HepG2 (cell line): ENCODE measurements around the gene MTF1. TPM values are rescaled to one million over a fixed set of nuclear protein-coding genes. Genes with fewer than 3 reads are reported as not detected.

Experiments
- ATF3 ChIP-seq: sonication (generic); formaldehyde crosslinking; IDR thresholded peaks from 2 replicates; pipeline ENCODE4 v1.4.0; 2020; ENCODE audit warnings: missing genetic modification reagents
- ATF7 ChIP-seq, 2 experiments: fragments of 450-650 bp in 1 of 2; sonication (generic) in 1 of 2; formaldehyde crosslinking in 1 of 2; IDR thresholded peaks; 2 replicates each; pipeline versions ENCODE4 v1.4.0 to v1.6.1; 2016 to 2020; ENCODE audit warnings: antibody characterized with exemption in 1 of 2, mild to moderate bottlenecking in 1 of 2, missing genetic modification reagents in 1 of 2
- CCDC6 ChIP-seq: sonication (generic); formaldehyde crosslinking; IDR thresholded peaks from 2 replicates; pipeline ENCODE4 v1.8.1; 2022; ENCODE audit warnings: mild to moderate bottlenecking, missing genetic modification reagents, moderate library complexity
- ELF3 ChIP-seq: IDR thresholded peaks from 2 replicates; pipeline ENCODE4 v1.6.1; 2016; ENCODE audit warnings: missing genetic modification reagents, missing compliant biosample characterization
- EP300 ChIP-seq, 3 experiments: sonication (generic) in 1 of 3; formaldehyde crosslinking in 1 of 3; IDR thresholded peaks; 2 replicates each; pipeline versions ENCODE4 v1.5.1 to v1.6.1; 2011 to 2020; ENCODE audit warnings: low read depth in 2 of 3, low read length in 2 of 3, borderline replicate concordance in 1 of 3, improper control_type of control experiment in 1 of 3, mild to moderate bottlenecking in 1 of 3, missing genetic modification reagents in 1 of 3, moderate library complexity in 1 of 3
- ETV5 ChIP-seq: IDR thresholded peaks from 2 replicates; pipeline ENCODE4 v1.6.1; 2018; ENCODE audit warnings: missing biosample characterization, missing genetic modification reagents, inconsistent platforms, borderline replicate concordance
- GABPB1 ChIP-seq: IDR thresholded peaks from 2 replicates; pipeline ENCODE4 v1.6.1; 2016; ENCODE audit warnings: mild to moderate bottlenecking, missing genetic modification reagents, moderate library complexity, missing compliant biosample characterization
- KLF15 ChIP-seq: sonication (generic); formaldehyde crosslinking; IDR thresholded peaks from 2 replicates; pipeline ENCODE4 v1.8.1; 2023; ENCODE audit warnings: borderline replicate concordance, mild to moderate bottlenecking, inconsistent platforms, missing genetic modification reagents, mixed read lengths
- LBX2 ChIP-seq: sonication (generic); formaldehyde crosslinking; IDR thresholded peaks from 2 replicates; pipeline ENCODE4 v1.5.0; 2020; ENCODE audit warnings: missing genetic modification reagents, mild to moderate bottlenecking, borderline replicate concordance
- MED13 ChIP-seq: sonication (generic); formaldehyde crosslinking; IDR thresholded peaks from 2 replicates; pipeline ENCODE4 v1.5.0; 2020; ENCODE audit warnings: missing genetic modification reagents
- MLLT10 ChIP-seq: sonication (generic); formaldehyde crosslinking; IDR thresholded peaks from 2 replicates; pipeline ENCODE4 v1.4.0; 2020; ENCODE audit warnings: missing genetic modification reagents
- NCOA5 ChIP-seq: sonication (generic); formaldehyde crosslinking; IDR thresholded peaks from 2 replicates; pipeline ENCODE4 v1.4.0; 2020; ENCODE audit warnings: missing genetic modification reagents
- NFKB2 ChIP-seq: sonication (generic); formaldehyde crosslinking; IDR thresholded peaks from 2 replicates; pipeline ENCODE4 v1.4.0; 2020; ENCODE audit warnings: missing genetic modification reagents, borderline replicate concordance
- PRPF4 ChIP-seq: fragments of 200-400 bp; formaldehyde crosslinking; IDR thresholded peaks from 2 replicates; pipeline ENCODE4 v1.6.1; 2016; ENCODE audit warnings: low read length, low read depth; ENCODE audit not compliant: poor library complexity, severe bottlenecking
- RCOR2 ChIP-seq: IDR thresholded peaks from 2 replicates; pipeline ENCODE4 v1.6.1; 2016; ENCODE audit warnings: missing biosample characterization, missing genetic modification reagents
- SIN3B ChIP-seq: fragments of 150-350 bp; IDR thresholded peaks from 2 replicates; pipeline ENCODE4 v1.6.1; 2014; ENCODE audit warnings: low read length
- SP1 ChIP-seq, 2 experiments: fragments of 450-650 bp in 1 of 2; sonication (generic) in 1 of 2; formaldehyde crosslinking in 1 of 2; IDR thresholded peaks; 2 replicates each; pipeline versions ENCODE4 v1.4.0 to v1.6.1; 2016 to 2020; ENCODE audit warnings: missing genetic modification reagents in 1 of 2
- USF2 ChIP-seq, 2 experiments: sonication (generic) in 1 of 2; formaldehyde crosslinking in 1 of 2; IDR thresholded peaks; 2 replicates each; pipeline versions ENCODE4 v1.5.1 to v1.6.1; 2011 to 2020; ENCODE audit warnings: borderline replicate concordance in 1 of 2, low read depth in 1 of 2, low read length in 1 of 2, mild to moderate bottlenecking in 1 of 2, missing genetic modification reagents in 1 of 2, moderate library complexity in 1 of 2
- ZNF10 ChIP-seq: sonication (generic); formaldehyde crosslinking; IDR thresholded peaks from 2 replicates; pipeline ENCODE4 v1.4.0; 2020; ENCODE audit warnings: mild to moderate bottlenecking, low read depth, missing genetic modification reagents, borderline replicate concordance
- ZNF30 ChIP-seq: sonication (generic); formaldehyde crosslinking; IDR thresholded peaks from 2 replicates; pipeline ENCODE4 v1.5.0; 2020; ENCODE audit warnings: mild to moderate bottlenecking, missing genetic modification reagents
- ZNF33B ChIP-seq: sonication (generic); formaldehyde crosslinking; IDR thresholded peaks from 2 replicates; pipeline ENCODE4 v1.5.1; 2020; ENCODE audit warnings: mild to moderate bottlenecking, missing genetic modification reagents
- ZNF430 ChIP-seq: sonication (generic); formaldehyde crosslinking; IDR thresholded peaks from 2 replicates; pipeline ENCODE4 v1.9.0; 2021; ENCODE audit warnings: mild to moderate bottlenecking, missing genetic modification reagents
- ZNF550 ChIP-seq: sonication (generic); formaldehyde crosslinking; IDR thresholded peaks from 2 replicates; pipeline ENCODE4 v1.4.0; 2020; ENCODE audit warnings: mild to moderate bottlenecking, missing genetic modification reagents, borderline replicate concordance
- ZNF672 ChIP-seq: sonication (generic); formaldehyde crosslinking; IDR thresholded peaks from 2 replicates; pipeline ENCODE4 v1.8.1; 2022; ENCODE audit warnings: missing genetic modification reagents
- ZNF720 ChIP-seq: sonication (generic); formaldehyde crosslinking; IDR thresholded peaks from 2 replicates; pipeline ENCODE4 v1.4.0; 2020; ENCODE audit warnings: missing genetic modification reagents
- ZNF773 ChIP-seq: sonication (generic); formaldehyde crosslinking; IDR thresholded peaks from 2 replicates; pipeline ENCODE4 v1.4.0; 2020; ENCODE audit warnings: missing genetic modification reagents, borderline replicate concordance
- ZNF780A ChIP-seq: sonication (generic); formaldehyde crosslinking; IDR thresholded peaks from 2 replicates; pipeline ENCODE4 v1.8.0; 2022; ENCODE audit warnings: mild to moderate bottlenecking, missing genetic modification reagents, moderate library complexity
- polyA plus RNA-seq, 8 experiments: library from polyadenylated mRNA; depleted of rRNA in 3 of 8; stranded (reverse) in 7 of 8; unstranded in 1 of 8; fragments of >200 nt; fragmentation: Illumina TruSeq in 4 of 8; extraction: Trizol in 4 of 8; gene quantifications; 2 replicates each; pipeline versions ENCODE4 v1.2.1 to v1.2.3, GENCODE V29; 2011 to 2016; ENCODE audit warnings: low read depth in 4 of 8, missing spikeins in 1 of 8, mixed read lengths in 1 of 8; ENCODE audit not compliant: insufficient read depth in 1 of 8
- total RNA-seq, 5 experiments: library from RNA; depleted of rRNA; stranded (reverse); fragments of >200 nt; fragmentation: Illumina TruSeq; extraction: Trizol; gene quantifications; 2 replicates each; pipeline ENCODE4 v1.2.3, GENCODE V29; 2016; ENCODE audit warnings: low read depth in 1 of 5

Gene MTF1
- total and polyA plus RNA-seq, 2 of the 13 experiments (the other 11 are each of a cell fraction or from before 2014, with no cell fraction given), result 2.4 to 3.3 TPM

GRCh38 chr1:37764414-37764825 is 95.0 kb downstream of the MTF1 start (continued):
- peak; percentile 99 for TF ChIP-seq KLF15 (CRISPR knock-in tag)
- no peak for TF ChIP-seq SP1 (IDR thresholded peaks at IDR 0.05)
- peak; percentile 82 for TF ChIP-seq SP1 (CRISPR knock-in tag; IDR thresholded peaks at IDR 0.05)
- TF ChIP-seq PRPF4, result no peak
- TF ChIP-seq ZNF33B (CRISPR knock-in tag), result peak; percentile 85; the same call in 1 of the 2 replicates
- peak; percentile 100 for TF ChIP-seq NFKB2 (CRISPR knock-in tag)
- TF ChIP-seq ELF3 (CRISPR knock-in tag), result peak; percentile 93
- TF ChIP-seq ZNF30, result peak; percentile 99
- TF ChIP-seq ZNF773 (CRISPR knock-in tag), result peak; percentile 100
- peak; percentile 70 for TF ChIP-seq GABPB1 (CRISPR knock-in tag)
- no peak for TF ChIP-seq ZNF550
- TF ChIP-seq USF2 (IDR thresholded peaks at IDR 0.05; ENCODE audit: low read depth, low read length), result no peak
- 0 out of 2 replicates have a peak, but pooled peaks have one; percentile 34 for TF ChIP-seq USF2 (CRISPR knock-in tag; IDR thresholded peaks at IDR 0.05; ENCODE audit: borderline replicate concordance)
- TF ChIP-seq RCOR2 (CRISPR knock-in tag), result peak; percentile 57; the same call in 1 of the 2 replicates
- TF ChIP-seq ATF3 (CRISPR knock-in tag), result peak; percentile 98
- TF ChIP-seq CCDC6 (CRISPR knock-in tag), result peak; percentile 94
- TF ChIP-seq ZNF672, result peak; percentile 81; the same call in 1 of the 2 replicates
- TF ChIP-seq NCOA5, result peak; percentile 96; the same call in 1 of the 2 replicates
- no peak for TF ChIP-seq ZNF10 (CRISPR knock-in tag)
- peak; percentile 96 for TF ChIP-seq MLLT10 (CRISPR knock-in tag)
- peak; percentile 98 for TF ChIP-seq ZNF430 (CRISPR knock-in tag)
- peak; percentile 42; the same call in 1 of the 2 replicates for TF ChIP-seq SIN3B
- peak; percentile 94 for TF ChIP-seq ZNF780A (CRISPR knock-in tag)
- TF ChIP-seq ETV5 (CRISPR knock-in tag), result peak; percentile 89
- TF ChIP-seq ZNF720 (CRISPR knock-in tag), result peak; percentile 99
- peak; percentile 99 for TF ChIP-seq MED13
- TF ChIP-seq ATF7 (IDR thresholded peaks at IDR 0.05), result no peak
- 0 out of 2 replicates have a peak, but pooled peaks have one; percentile 49 for TF ChIP-seq ATF7 (CRISPR knock-in tag; IDR thresholded peaks at IDR 0.05)
- TF ChIP-seq LBX2 (CRISPR knock-in tag), result peak; percentile 99; the same call in 1 of the 2 replicates
- TF ChIP-seq EP300 (IDR thresholded peaks at IDR 0.05; ENCODE audit: low read depth in 2 of 2, low read length in 2 of 2), result no peak
- peak; percentile 82 for TF ChIP-seq EP300 (CRISPR knock-in tag; IDR thresholded peaks at IDR 0.05; ENCODE audit: borderline replicate concordance)
